Measurements from ENCODE around the gene SHKBP1.

The SHKBP1 gene

GRCh38 chr19:40597329-40597838 lies 20.7 kb downstream of the SHKBP1 start:
- TF ChIP-seq ZNF274 (IDR thresholded peaks at IDR 0.05; ENCODE audit: low read depth, low read length): no peak
- H3K4me3 ChIP-seq (ENCODE audit: low read length): no peak overlapping the region

GRCh38 chr19:40598121-40598917 lies 21.6 kb downstream of the SHKBP1 start:
- H3K4me3 ChIP-seq (ENCODE audit: low read length): no peak overlapping the region
- no peak for TF ChIP-seq ZNF274 (IDR thresholded peaks at IDR 0.05; ENCODE audit: low read depth, low read length)

- H3K4me3 ChIP-seq (ENCODE audit: low read length): no peak overlapping the region
- TF ChIP-seq ZNF274 (IDR thresholded peaks at IDR 0.05; ENCODE audit: low read depth, low read length): no peak
These were observed 22.2 kb downstream of the SHKBP1 start for GRCh38 chr19:40598918-40599307.

- TF ChIP-seq ZNF274 (IDR thresholded peaks at IDR 0.05; ENCODE audit: low read depth, low read length): no peak
- H3K4me3 ChIP-seq (ENCODE audit: low read length): no peak overlapping the region
These were observed 22.7 kb downstream of the SHKBP1 start for GRCh38 chr19:40599331-40599901.

- no peak overlapping the region for H3K4me3 ChIP-seq (ENCODE audit: low read length)
- no peak for TF ChIP-seq ZNF274 (IDR thresholded peaks at IDR 0.05; ENCODE audit: low read depth, low read length)
These were observed 23.4 kb downstream of the SHKBP1 start for GRCh38 chr19:40599902-40600569.

- TF ChIP-seq ZNF274 (IDR thresholded peaks at IDR 0.05; ENCODE audit: low read depth, low read length): no peak
- H3K4me3 ChIP-seq (ENCODE audit: low read length): no peak overlapping the region
These were observed 24.0 kb downstream of the SHKBP1 start for GRCh38 chr19:40600570-40601133.

GRCh38 chr19:40601134-40601974 lies 24.7 kb downstream of the SHKBP1 start, which contains the start of gene LTBP4:
Gene LTBP4, plus strand, starts transcription at chr19:40601369. Its CDS starts 19 bp downstream, at chr19:40601388.
- no peak within 1 kb of the TSS for H3K4me3 ChIP-seq (ENCODE audit: low read length)
- no peak for TF ChIP-seq ZNF274 (IDR thresholded peaks at IDR 0.05; ENCODE audit: low read depth, low read length)

GRCh38 chr19:40603071-40603388 lies 26.4 kb downstream of the SHKBP1 start:
- H3K4me3 ChIP-seq (ENCODE audit: low read length): no peak overlapping the region
- no peak for TF ChIP-seq ZNF274 (IDR thresholded peaks at IDR 0.05; ENCODE audit: low read depth, low read length)

GRCh38 chr19:40603389-40604170 lies 26.9 kb downstream of the SHKBP1 start:
- H3K4me3 ChIP-seq (ENCODE audit: low read length): peak overlapping the region; percentile 34; the same call in 1 of the 2 replicates
- no peak for TF ChIP-seq ZNF274 (IDR thresholded peaks at IDR 0.05; ENCODE audit: low read depth, low read length)

- peak overlapping the region; percentile 4; the same call in 1 of the 2 replicates for H3K4me3 ChIP-seq (ENCODE audit: low read length)
These were observed 27.5 kb downstream of the SHKBP1 start for GRCh38 chr19:40604171-40604646.

GRCh38 chr19:40604647-40605215 lies 28.1 kb downstream of the SHKBP1 start:
- H3K4me3 ChIP-seq (ENCODE audit: low read length): peak overlapping the region; percentile 38; the same call in 1 of the 2 replicates
- no peak for TF ChIP-seq ZNF274 (IDR thresholded peaks at IDR 0.05; ENCODE audit: low read depth, low read length)

More at GRCh38 chr19:40604171-40604646, 27.5 kb downstream of the SHKBP1 start:
- no peak for TF ChIP-seq ZNF274 (IDR thresholded peaks at IDR 0.05; ENCODE audit: low read depth, low read length)
